Brain microvascular endothelial cell (primary cell): ENCODE measurements around the gene POMP.

Experiments used
- DNase-seq: peaks from one replicate; pipeline ENCODE4 v3.0.0-alpha.2; 2020
- H3K27ac ChIP-seq: fragments of 250-450 bp; sonication (Bioruptor Pico); 2 replicates; pipeline ENCODE4 v1.5.1; 2020; ENCODE audit warnings: mild to moderate bottlenecking, moderate library complexity
- H3K27me3 ChIP-seq: fragments of 250-450 bp; sonication (Bioruptor Pico); replicated peaks from 2 replicates; pipeline ENCODE4 v1.5.1; 2020; ENCODE audit warnings: mild to moderate bottlenecking
- H3K36me3 ChIP-seq: fragments of 250-450 bp; sonication (Bioruptor Pico); replicated peaks from 2 replicates; pipeline ENCODE4 v1.5.1; 2020; ENCODE audit warnings: mild to moderate bottlenecking
- H3K4me3 ChIP-seq: 2 replicates; pipeline ENCODE4 v1.5.1; 2011; ENCODE audit warnings: low read depth, mild to moderate bottlenecking, control low read depth, low read length, moderate library complexity
- CTCF ChIP-seq: IDR thresholded peaks from 2 replicates; pipeline ENCODE4 v1.5.1; 2011; ENCODE audit warnings: low read depth, mild to moderate bottlenecking, moderate library complexity, low read length, control low read depth, inconsistent platforms; ENCODE audit errors: missing control alignments
- in situ Hi-C: cut with HindIII; loops from 2 replicates; pipeline ENCODE4 v1.10.0; 2017; ENCODE audit warnings: low sequenced_read_pairs, low pct_ligation_motif_present

The POMP gene

GRCh38 chr13:28723806-28724205 lies 64.9 kb downstream of the POMP start:
- no peak overlapping the region for H3K4me3 ChIP-seq
- no peak for DNase-seq
- no peaks in the 10 kb centered on the region for H3K36me3 ChIP-seq
- in situ Hi-C loops: no loop called here
- no peak overlapping the region for H3K27ac ChIP-seq
- TF ChIP-seq CTCF: no peak
- no peaks in the 10 kb centered on the region for H3K27me3 ChIP-seq

- H3K4me3 ChIP-seq: no peak overlapping the region
- in situ Hi-C loops: no loop called here
- H3K27me3 ChIP-seq: no peaks in the 10 kb centered on the region
- no peak for TF ChIP-seq CTCF
- no peaks in the 10 kb centered on the region for H3K36me3 ChIP-seq
- peak; percentile 35 for DNase-seq
- peak overlapping the region; percentile 27 for H3K27ac ChIP-seq
Measured at GRCh38 chr13:28725046-28725610, 66.2 kb downstream of the POMP start.
